Right lung (tissue), 10 donors: ENCODE results near the gene THOC5. TPM values are rescaled to one million over a fixed set of nuclear protein-coding genes. Genes with fewer than 3 reads are reported as not detected.
"Not testable (repeated sequence)": the region's sequence is repeated elsewhere in the genome, so short reads cannot be mapped to it uniquely, and the experiment has no call there.

Source experiments
- DNase-seq, 2 donors: peaks; one replicate each; pipeline ENCODE4 v3.0.0-alpha.2; 2013
- long read RNA-seq, 8 donors: transcript quantifications; one replicate each; lab custom pipeline, GENCODE V29; 2026
- polyA plus RNA-seq, 5 donors: library from polyadenylated mRNA; unstranded; fragments of 120-200 nt; gene quantifications; one replicate each; pipeline versions ENCODE4 v1.2.1 to v1.2.3, GENCODE V29; 2013; ENCODE audit warnings: inconsistent platforms in 1 of 5, low replicate concordance in 1 of 5; ENCODE audit not compliant: insufficient read length in 5 of 5, insufficient read depth in 1 of 5

THOC5 gene
- polyA plus RNA-seq = 10 to 100 TPM; 27.2 to 45.9 (median 35.6) TPM
- long read RNA-seq, donor 1, full-length matches to known transcripts = 6 of 6 reads
- long read RNA-seq, donor 1, partial matches to known transcripts = 0 of 6 reads
- long read RNA-seq, donor 1, other reads (novel, unspliced or antisense) = 0 of 6 reads
- long read RNA-seq, donor 2, full-length matches to known transcripts = 6 of 6 reads
- long read RNA-seq, donor 2, partial matches to known transcripts = 0 of 6 reads
- long read RNA-seq, donor 2, other reads (novel, unspliced or antisense) = 0 of 6 reads
- long read RNA-seq, donor 3, full-length matches to known transcripts = 7 of 15 reads
- long read RNA-seq, donor 3, partial matches to known transcripts = 8 of 15 reads
- long read RNA-seq, donor 3, other reads (novel, unspliced or antisense) = 0 of 15 reads
- long read RNA-seq, donor 4, full-length matches to known transcripts = 2 of 2 reads
- long read RNA-seq, donor 4, partial matches to known transcripts = 0 of 2 reads
- long read RNA-seq, donor 4, other reads (novel, unspliced or antisense) = 0 of 2 reads
- long read RNA-seq, donor 5, partial matches to known transcripts = 0 of 1 reads
- long read RNA-seq, donor 5, other reads (novel, unspliced or antisense) = 0 of 1 reads
- long read RNA-seq, donor 6, full-length matches to known transcripts = 2 of 2 reads
- long read RNA-seq, donor 6, partial matches to known transcripts = 0 of 2 reads
- long read RNA-seq, donor 6, other reads (novel, unspliced or antisense) = 0 of 2 reads
- long read RNA-seq, donor 7, full-length matches to known transcripts = 7 of 7 reads
- long read RNA-seq, donor 7, partial matches to known transcripts = 0 of 7 reads
- long read RNA-seq, donor 7, other reads (novel, unspliced or antisense) = 0 of 7 reads
- long read RNA-seq, donor 8, full-length matches to known transcripts = 1 of 1 reads
- long read RNA-seq, donor 8, partial matches to known transcripts = 0 of 1 reads
- long read RNA-seq, donor 8, other reads (novel, unspliced or antisense) = 0 of 1 reads

DNA sequence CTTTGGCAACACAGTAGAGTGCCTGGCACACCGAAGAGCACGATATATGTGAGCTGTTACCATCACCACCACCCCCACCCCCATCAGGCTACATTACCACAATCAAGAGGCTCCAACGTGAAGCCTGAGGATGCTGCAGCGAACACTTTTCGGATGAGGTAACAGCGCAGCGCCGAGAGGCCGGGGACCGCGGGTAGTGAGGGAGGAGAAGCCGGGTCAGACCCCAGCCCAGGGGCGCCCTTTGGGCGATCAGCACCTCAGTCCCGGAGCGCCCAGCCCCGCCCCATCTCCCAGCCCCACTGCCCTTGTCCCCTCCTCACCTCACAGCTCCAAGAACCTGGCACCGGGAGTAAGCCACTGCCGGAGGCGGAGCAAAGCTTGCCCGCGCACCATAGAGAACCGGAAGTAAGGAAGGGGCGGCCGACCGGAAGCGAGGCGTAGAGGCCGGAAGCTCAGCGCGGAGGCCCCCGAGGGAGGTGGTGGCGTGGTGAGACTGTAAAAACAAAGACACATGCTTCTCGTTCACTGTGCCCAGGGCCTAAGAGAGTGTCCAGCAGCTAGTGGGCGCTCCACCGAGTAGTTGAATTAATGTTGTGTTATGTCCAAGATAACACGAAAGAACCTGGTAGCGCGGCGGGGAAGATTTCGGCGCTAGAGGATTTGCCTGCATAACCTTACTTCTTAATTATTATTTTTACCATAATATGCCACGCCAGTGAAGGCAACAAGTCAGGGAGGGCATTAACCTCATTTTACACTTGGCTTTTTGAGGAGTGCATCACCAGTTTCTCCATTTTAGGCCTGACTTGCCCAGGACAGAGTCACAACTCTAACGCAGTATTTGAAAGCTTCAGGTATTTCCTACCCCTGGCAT lies at the start of gene THOC5:
Gene THOC5 (minus strand): TSS at position 407 of the 874 bp plus-strand sequence. CDS start 4,610 bp downstream, outside the sequence.
- DNase-seq = peak; percentile 91 to 94

DNA sequence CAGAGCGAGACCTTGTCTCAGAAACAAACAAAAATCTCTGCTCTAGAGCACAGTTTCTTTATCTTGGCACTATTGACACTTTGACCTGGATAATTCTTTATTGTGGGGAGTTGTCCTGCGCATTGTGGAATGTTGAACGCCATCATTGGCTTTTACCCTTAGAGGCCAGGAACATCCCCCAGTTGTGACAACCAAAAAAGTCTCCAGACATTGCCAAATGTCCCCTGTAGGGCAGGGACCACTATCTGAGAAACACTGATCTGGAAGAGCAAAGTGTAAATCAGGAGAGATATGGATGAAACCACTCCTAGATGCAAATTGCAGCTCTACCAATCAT lies 45.1 kb upstream of the THOC5 start:
- DNase-seq = no peak

DNA sequence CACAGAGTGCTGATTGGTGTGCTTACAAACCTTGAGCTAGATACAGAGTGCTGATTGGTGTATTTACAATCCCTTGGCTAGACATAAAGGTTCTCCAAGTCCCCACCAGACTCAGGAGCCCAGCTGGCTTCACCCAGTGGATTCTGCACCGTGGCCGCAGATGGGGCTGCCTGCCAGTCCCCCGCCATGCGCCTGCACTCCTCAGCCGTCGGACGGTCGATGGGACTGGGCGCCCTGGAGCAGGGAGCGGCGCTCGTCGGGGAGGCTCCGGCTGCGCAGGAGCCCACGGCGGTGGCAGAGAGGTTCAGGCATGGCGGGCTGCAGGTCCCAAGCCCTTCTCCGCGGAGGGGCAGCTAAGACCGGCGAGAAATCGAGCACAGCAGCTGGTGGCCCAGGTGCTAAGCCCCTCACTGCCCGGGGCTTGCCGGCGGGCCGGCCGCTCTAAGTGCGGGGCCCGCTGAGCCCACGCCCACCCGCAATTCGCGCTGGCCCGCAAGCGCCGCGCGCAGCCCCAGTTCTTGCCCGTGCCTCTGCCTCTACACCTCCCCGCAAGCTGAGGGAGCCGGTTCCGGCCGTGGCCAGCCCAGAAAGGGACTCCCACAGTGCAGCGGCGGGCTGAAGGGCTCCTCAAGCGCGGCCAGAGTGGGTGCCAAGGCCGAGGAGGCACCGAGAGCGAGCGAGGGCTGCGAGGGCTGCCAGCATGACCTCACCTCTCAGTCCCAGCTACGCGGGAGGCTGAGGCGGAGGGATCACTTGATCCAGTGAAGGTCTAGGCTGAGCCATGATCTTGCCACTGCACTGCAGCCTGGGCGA lies 44.5 kb upstream of the THOC5 start:
- not testable (repeated sequence) for DNase-seq

DNA sequence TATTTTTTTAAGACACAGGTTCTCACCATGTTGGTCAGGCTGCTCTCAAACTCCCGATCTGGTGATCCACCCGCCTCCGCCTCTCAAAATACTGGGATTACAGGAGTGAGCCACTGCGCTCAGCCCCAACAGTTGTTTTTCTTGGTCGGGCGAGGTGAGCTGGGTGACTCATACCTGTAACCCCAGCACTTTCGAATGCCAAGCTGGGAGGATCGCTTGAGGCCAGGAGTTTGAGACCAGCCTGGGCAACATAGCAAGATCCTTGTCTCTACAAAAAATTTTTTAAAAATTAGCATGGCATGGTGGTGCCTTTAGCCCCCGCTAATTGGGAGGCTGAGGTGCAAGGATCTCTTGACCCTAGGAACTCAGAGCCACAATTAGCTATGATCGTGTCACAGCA lies 42.9 kb upstream of the THOC5 start:
- no peak for DNase-seq

DNA sequence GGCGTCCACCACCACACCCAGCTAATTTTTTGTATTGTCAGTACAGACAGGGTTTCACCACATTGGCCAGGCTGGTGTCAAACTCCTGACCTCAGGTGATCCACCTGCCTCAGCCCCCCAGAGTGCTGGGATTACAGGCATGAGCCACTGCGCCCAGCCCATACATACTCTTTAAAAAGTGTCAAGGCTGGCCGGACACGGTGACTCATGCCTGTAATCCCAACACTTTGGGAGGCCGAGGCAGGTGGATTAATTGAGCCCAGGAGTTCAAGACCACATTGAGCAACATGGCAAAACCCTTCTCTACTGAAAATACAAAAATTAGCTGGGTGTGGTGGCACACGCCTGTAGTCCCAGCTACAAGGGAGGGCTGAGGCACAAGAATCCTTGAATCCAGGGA lies 40.9 kb upstream of the THOC5 start:
- DNase-seq = not testable (repeated sequence)

DNA sequence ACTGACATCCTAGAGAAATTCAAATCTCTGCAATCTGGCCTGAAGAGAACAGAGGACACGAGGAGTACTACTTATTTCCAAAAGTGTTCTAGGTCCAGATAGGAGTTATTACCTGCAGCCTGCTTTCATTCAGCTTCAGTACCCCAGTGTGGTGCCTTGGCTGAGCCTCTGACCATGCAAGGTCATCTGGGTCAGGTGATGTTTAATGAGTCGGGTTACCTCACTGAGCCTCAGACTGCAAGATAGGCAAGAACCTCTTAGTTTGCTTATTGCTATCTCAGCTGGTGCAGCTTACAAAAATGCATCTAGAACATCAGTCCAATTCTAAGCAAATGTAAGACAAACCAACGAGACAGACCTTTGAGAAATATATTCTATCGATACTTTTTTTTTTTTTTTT lies 40.4 kb upstream of the THOC5 start:
- DNase-seq = no peak

DNA sequence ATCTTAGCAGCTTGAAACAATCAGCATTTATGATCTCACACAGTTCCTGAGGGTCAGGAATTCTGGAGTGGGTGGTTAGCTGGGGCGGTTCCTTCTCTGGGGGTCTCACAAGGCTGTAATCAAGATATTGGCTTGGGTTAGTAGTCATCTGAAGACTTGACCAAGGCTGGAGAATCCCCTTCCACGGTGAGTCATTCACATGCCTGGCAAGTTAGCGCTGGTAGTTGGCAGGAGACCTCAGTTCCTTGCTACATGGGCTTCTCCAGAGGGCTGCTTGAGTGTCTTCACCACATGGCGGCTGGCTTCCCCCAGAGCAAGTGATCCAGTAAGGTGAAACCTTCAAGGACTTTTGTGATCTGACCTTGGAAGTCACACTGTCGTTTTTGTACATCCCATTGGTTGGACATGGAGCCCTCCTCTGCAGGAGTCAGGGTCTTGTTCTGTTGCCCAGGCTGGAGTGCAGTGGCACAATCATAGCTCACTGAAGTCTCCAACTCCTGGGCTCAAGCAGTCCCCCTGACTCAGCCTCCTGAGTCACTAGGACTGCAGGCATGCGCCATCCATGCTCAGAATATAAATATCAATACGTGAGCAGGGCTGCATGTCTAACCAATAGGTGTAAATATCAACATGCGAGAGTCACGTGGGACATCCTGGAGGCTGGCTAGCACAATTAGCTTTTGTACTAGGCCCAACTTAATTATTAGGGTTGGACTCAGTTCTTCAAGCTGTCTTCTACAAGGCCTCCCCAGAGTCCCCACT lies 34.6 kb upstream of the THOC5 start:
- no peak for DNase-seq

DNA sequence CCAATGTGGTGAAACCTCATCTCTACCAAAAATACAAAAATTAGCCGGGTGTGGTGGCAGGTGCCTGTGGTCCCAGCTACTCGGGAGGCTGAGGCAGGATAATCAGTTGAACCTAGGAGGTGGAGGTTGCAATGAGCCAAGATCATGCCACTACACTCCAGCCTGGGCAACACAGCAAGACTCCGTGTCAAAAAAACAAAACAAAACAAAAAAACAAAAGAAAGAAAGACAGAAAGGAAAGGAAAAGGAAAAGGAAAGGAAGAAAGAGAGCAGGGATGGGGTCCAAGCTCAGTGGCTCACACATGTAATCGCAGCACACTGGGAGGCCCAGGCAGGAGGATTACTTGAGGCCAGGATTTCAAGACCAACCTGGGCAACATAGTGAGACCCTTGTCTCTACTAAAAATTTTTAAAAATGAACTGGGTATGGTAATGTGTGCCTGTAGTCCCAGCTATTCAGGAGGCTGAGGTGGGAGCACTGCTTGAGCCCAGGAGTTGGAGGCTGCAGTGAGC lies 32.7 kb upstream of the THOC5 start:
- DNase-seq = not testable (repeated sequence)

DNA sequence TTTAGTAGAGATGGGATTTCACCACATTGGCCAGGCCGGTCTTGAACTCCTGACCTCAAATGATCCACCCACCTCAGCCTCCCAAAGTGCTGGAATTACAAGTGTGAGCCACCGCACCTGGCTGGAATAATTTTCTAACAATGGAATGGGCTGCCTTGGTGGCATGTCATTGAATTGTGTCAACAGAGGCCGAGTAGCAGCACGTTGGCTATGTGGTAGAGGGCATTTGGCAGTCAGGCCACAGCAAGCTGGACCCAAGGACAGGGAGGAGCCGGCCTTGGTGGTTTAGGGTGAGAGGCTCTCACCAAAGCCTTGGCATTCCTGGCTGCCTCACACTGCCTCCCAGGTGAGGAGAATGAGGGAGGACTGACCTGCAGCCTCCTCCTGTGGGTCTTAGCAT lies 31.4 kb upstream of the THOC5 start:
- DNase-seq = no peak

DNA sequence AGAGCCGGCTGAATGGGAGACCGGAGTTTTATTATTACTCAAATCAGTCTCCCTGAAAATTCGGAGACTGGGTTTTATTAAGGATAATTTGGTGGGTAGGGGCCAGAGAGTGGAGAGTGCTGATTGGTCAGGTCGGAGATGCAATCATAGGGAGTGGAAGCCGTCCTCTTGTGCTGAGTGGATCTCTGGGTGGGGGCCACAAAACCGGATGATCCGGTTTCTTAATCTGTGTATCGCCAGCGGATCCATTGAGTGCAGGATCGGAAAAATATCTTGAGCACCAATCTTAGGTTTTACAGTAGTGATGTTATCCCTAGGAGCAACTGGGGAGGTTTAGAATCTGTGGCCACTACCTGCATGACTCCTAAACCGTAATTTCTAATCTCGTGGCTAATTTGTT lies 28.2 kb upstream of the THOC5 start:
- DNase-seq = no peak

DNA sequence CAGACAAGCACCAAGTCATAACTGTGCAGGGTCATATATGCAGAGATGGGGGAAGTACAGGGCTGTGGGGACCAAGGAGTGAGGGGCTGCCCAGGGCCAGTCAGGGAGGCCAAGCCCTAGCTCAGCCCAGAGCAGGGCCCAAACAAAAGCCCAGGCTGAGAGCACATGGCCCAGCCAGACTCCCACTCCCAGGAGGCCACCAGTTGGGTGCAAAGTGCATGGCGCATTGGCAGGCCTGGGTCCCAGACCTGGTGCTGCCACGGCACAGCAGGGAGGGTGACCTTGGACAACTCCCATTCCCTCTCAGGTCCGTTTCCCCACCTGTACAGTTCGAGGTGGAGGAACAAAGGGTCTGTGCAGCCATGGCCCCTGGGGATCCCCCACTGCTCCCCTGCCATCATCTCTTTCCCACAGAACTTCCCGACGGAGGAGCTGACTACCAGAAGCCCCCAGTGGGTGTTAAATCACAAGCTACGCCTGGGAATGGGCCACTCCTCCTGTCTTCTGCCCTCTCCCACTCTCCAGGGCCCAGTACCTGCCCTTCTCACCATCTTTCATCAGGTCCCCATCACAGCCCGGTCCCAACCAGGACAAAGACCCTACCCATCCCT lies 26.7 kb upstream of the THOC5 start:
- no peak for DNase-seq

DNA sequence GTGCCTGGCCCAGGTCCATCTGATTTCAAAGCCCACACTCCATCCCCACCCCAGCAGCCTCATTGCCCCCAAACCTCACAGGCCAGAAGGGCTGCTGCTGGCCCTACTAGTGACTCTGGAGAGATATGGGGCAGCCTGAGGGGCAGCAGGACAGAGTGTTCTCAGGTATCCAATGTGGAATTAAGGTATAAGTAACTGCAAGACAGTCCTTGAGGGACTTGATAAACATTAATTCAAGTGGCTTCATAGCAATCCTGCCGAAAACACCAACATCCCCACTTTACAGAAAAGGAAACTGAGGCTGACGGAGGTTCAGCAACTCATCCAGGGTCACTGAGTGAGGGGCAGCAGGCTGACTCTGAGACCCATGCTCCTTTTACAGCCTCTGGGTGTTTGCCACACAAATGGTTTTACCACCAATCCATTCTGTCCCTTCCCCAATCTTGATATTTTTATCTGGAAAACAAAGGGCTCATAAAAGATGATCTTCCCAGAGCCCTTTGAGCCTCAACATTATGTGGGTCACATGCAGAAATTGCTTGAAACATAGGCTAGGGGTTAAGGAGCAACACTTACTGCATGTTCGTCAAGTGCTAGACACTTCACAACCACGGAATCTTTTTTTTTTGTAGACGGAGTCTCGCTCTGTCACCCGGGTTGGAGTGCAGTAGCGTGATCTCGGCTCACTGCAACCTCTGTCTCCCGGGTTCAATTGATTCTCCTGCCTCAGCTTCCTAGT lies 25.1 kb upstream of the THOC5 start:
- no peak for DNase-seq

DNA sequence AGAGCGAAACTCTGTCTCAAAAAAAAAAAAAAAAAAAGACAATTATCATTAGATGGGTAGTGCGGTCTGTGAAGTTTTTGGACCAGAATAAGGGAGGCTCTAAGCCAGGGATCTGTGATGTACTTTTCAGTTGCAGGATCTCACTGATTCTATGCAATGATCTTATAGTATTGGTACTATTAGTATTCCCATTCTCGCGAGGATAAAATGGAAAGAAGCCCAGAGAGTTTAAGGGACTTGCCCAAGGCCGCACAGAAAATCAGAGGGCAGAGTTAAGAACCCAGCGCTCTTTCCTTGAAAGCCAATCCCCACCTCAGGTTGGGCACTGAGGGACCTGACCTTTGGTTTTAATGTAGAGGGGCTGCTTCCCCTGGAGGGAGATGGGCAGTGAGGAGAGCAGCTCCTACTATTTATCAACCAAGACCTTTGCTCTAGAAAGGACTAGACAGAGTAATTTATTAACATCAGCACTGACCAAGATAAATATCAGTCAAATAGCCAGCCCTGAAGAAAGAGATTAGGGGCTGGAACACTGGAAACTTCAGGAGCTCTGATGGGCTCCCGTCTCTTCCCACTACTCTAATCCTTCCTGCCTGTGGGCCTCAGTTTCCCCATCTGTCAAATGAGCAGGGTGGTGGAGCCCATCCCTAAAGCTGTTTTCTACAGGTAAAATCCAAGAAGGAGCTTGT lies 21.3 kb upstream of the THOC5 start:
- DNase-seq = no peak

DNA sequence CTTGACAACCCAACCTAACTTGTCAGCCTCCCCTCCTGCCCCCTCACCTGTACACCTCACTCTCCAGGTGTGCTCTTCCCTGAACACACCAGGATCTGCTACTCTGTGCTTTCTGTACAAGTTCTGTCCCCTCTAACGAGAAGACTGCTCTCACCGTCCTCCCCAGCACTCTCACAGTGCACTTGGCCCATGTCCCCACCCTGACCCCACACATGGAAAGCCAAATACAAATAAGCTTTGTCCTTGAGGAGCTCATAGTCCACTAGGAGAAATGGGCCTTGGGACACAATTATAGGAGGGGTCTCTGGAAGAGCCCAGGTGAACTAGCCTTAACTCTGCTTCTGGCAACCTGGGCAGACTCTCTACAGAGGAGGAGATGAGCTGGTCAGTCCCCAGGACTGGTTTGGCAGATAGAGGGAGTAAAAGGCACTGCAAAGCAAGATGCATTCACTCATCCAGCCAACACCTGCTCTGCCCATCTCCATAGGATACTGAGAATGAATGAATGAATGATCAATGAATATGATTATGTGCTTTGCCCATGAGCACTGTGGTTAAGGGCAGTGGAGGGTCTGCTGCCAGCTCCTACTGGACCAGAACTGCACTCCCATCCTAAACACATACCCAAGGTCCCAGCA lies 17.5 kb upstream of the THOC5 start:
- no peak for DNase-seq

DNA sequence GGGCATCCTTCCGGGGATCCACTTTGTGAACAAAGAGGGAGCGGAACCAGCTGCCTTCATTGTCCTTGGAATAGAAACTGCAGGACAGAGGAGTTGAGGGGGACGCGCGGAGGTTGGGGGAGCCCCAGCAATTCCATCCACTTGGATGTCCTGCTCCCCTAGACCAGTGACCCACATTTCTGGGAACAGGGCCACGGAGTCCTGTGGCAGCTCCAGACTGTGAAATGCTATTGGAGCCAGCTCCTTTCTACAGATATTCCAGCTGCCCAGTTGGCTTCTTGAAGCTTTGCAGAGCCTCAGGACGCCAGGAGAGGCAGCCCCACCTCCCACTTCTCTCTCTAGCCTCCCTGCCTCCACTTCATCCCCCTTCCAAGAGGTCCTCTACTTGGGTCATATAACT lies 16.9 kb upstream of the THOC5 start:
- DNase-seq = no peak

DNA sequence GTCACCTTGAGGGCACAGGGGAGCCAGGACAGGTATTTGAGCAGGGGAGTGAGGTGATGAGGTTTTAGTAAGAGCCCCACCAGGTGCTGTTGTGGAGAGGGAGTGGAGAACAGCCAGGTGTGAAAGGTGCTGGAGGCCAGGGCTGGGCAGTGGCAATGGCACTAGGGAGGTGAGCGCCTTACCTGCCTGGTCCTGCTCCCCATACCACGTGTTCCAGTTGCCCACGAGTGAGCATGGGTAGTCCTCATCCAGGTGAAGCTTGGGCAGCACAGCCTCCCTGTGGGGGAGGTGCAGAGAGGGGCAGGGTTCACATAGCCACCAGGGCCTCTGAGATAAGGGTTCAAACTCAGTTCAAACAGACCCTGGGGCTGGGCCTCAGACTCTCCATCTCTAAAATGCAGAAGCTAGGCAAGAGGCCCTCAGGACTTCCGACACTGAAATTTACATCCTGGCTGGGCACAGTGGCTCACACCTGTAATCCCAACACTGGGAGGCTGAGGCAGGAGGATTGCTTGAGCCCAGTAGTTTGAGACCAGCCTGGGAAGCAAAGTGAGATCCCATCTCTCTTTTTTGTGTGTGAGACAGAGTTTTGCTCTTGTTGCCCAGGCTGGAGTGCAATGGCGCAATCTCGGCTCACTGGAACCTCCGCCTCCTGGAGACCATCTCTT lies 15.6 kb upstream of the THOC5 start:
- no peak for DNase-seq

DNA sequence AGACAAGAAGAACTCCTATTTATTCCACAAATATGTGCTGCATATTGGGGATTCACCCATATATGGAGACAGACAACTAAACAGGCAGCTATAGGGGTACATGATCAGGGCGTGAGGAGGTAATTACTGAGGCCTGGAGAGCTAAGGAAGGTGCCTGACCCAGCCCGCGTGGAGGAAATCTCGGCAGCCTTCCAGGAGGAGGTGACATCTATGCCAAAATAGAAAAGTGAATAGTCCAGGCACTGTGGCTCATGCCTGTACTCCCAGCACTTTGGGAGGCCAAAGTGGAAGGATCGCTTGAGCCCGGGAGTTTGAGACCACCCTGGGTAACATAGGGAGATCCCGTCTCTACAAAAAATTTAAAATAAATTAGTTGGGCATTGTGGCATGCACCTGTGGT lies 13.8 kb upstream of the THOC5 start:
- DNase-seq = no peak
